Neural progenitor cell (in vitro differentiated cells): ENCODE measurements around the gene MRPL17. TPM values are rescaled to one million over a fixed set of nuclear protein-coding genes. Genes with fewer than 3 reads are reported as not detected.

Source experiments
- DNase-seq: peaks from one replicate; pipeline ENCODE4 v3.0.0-alpha.2; 2016; ENCODE audit warnings: low spot score
- H2AFZ ChIP-seq: fragments of 200-600 bp; sonication (generic); replicated peaks from 2 replicates; pipeline ENCODE4 v1.6.1; 2016; ENCODE audit warnings: antibody characterized with exemption
- H3F3A ChIP-seq: fragments of 200-600 bp; sonication (generic); 2 replicates; pipeline ENCODE4 v1.6.1; 2016; ENCODE audit warnings: antibody characterized with exemption, low read depth
- H3K27ac ChIP-seq: fragments of 200-600 bp; sonication (generic); 2 replicates; pipeline ENCODE4 v1.5.1; 2016; ENCODE audit warnings: mild to moderate bottlenecking
- H3K27me3 ChIP-seq: fragments of 200-600 bp; sonication (generic); 2 replicates; pipeline ENCODE4 v1.6.1; 2016; ENCODE audit warnings: mild to moderate bottlenecking, moderate library complexity
- H3K36me3 ChIP-seq: fragments of 200-600 bp; sonication (generic); 2 replicates; pipeline ENCODE4 v1.5.1; 2016
- H3K4me1 ChIP-seq: fragments of 200-600 bp; sonication (generic); 2 replicates; pipeline ENCODE4 v1.6.1; 2016; ENCODE audit warnings: mixed run types
- H3K4me2 ChIP-seq: fragments of 200-600 bp; sonication (generic); 2 replicates; pipeline ENCODE4 v1.6.1; 2016
- H3K4me3 ChIP-seq: fragments of 200-600 bp; sonication (generic); 2 replicates; pipeline ENCODE4 v1.5.1; 2016
- H3K79me2 ChIP-seq: fragments of 200-600 bp; sonication (generic); 2 replicates; pipeline ENCODE4 v1.6.1; 2016; ENCODE audit warnings: low read depth
- H3K9ac ChIP-seq: fragments of 200-600 bp; sonication (generic); 2 replicates; pipeline ENCODE4 v1.6.1; 2016
- H3K9me3 ChIP-seq: fragments of 200-600 bp; sonication (generic); 2 replicates; pipeline ENCODE4 v1.5.1; 2016; ENCODE audit warnings: low read depth
- H4K20me1 ChIP-seq: fragments of 200-600 bp; sonication (generic); 2 replicates; pipeline ENCODE4 v1.6.1; 2016; ENCODE audit warnings: low read depth
- H3K27ac Mint-ChIP-seq: 3 replicates; pipeline ENCODE4 v1.8.0; 2021; ENCODE audit warnings: mixed read lengths
- H3K27me3 Mint-ChIP-seq: 2 replicates; pipeline ENCODE4 v1.8.0; 2022; ENCODE audit warnings: low read depth, mild to moderate bottlenecking, inconsistent platforms, moderate library complexity, mixed read lengths; ENCODE audit not compliant: insufficient read depth
- H3K36me3 Mint-ChIP-seq: 3 replicates; pipeline ENCODE4 v1.8.0; 2021; ENCODE audit warnings: mixed read lengths
- H3K4me1 Mint-ChIP-seq: 3 replicates; pipeline ENCODE4 v1.8.0; 2021; ENCODE audit warnings: mixed read lengths
- H3K4me3 Mint-ChIP-seq: 3 replicates; pipeline ENCODE4 v1.8.0; 2021; ENCODE audit warnings: mild to moderate bottlenecking, moderate library complexity, mixed read lengths
- H3K9me3 Mint-ChIP-seq: 3 replicates; pipeline ENCODE4 v1.8.0; 2020; ENCODE audit warnings: mixed read lengths
- CTCF ChIP-seq: fragments of 200-600 bp; sonication (generic); IDR thresholded peaks from 2 replicates; pipeline ENCODE4 v1.5.1; 2017; ENCODE audit warnings: antibody characterized with exemption, mild to moderate bottlenecking
- EZH2 ChIP-seq: fragments of 200-600 bp; sonication (generic); IDR thresholded peaks from 2 replicates; pipeline ENCODE4 v1.6.1; 2017; ENCODE audit warnings: antibody characterized with exemption, mild to moderate bottlenecking, moderate library complexity
- EZH2phosphoT487 ChIP-seq: fragments of 200-600 bp; sonication (generic); IDR thresholded peaks from 2 replicates; pipeline ENCODE4 v1.6.1; 2017; ENCODE audit warnings: antibody characterized with exemption
- total RNA-seq: library from RNA; depleted of rRNA; stranded (reverse); fragments of >200 nt; gene quantifications from 2 replicates; pipeline ENCODE4 v1.2.3, GENCODE V29; 2015; ENCODE audit warnings: low replicate concordance

Gene MRPL17
- total RNA-seq, 1 donor from 2014 or later, result 24.3 TPM

GRCh38 chr11:6681505-6681904, 1.6 kb downstream of the MRPL17 start:
- Mint-ChIP-seq H3K27ac (no peak overlapping the region), H3K9me3 (no peaks in the 10 kb centered on the region), H3K4me3 (peak overlapping the region; percentile 99), H3K27me3 (peaks cover 7% of the 10 kb centered on the region), H3K36me3 (peaks cover 23% of the 10 kb centered on the region), H3K4me1 (peaks cover 16% of the 10 kb centered on the region)
- Histone ChIP-seq H3K79me2 (peaks cover 28% of the 10 kb centered on the region), H2AFZ (no peak overlapping the region), H3F3A (peaks cover 28% of the 10 kb centered on the region), H3K9ac (no peak overlapping the region), H3K27ac (no peak overlapping the region), H3K36me3 (peaks cover 8% of the 10 kb centered on the region), H3K4me2 (peak overlapping the region; percentile 83), H3K9me3 (no peaks in the 10 kb centered on the region), H3K4me1 (peaks cover 15% of the 10 kb centered on the region), H3K4me3 (peak overlapping the region; percentile 69), H3K27me3 (no peaks in the 10 kb centered on the region), H4K20me1 (peaks cover 15% of the 10 kb centered on the region)
- DNase-seq, result no peak
- TF ChIP-seq CTCF (no peak), EZH2 (no peak), EZH2phosphoT487 (no peak)

GRCh38 chr11:6677018-6677417, 6.1 kb downstream of the MRPL17 start:
- Histone ChIP-seq H3K4me1 (peaks cover 10% of the 10 kb centered on the region), H3K9ac (no peak overlapping the region), H3K4me2 (no peak overlapping the region), H3K27me3 (no peaks in the 10 kb centered on the region), H2AFZ (no peak overlapping the region), H4K20me1 (peaks cover 13% of the 10 kb centered on the region), H3F3A (peaks cover 22% of the 10 kb centered on the region), H3K79me2 (peaks cover 17% of the 10 kb centered on the region), H3K9me3 (no peaks in the 10 kb centered on the region), H3K27ac (no peak overlapping the region), H3K4me3 (no peak overlapping the region), H3K36me3 (peaks cover 8% of the 10 kb centered on the region)
- no peak for DNase-seq
- Mint-ChIP-seq H3K9me3 (no peaks in the 10 kb centered on the region), H3K4me3 (no peak overlapping the region), H3K4me1 (peaks cover 7% of the 10 kb centered on the region), H3K27me3 (peaks cover 2% of the 10 kb centered on the region), H3K27ac (no peak overlapping the region), H3K36me3 (peaks cover 23% of the 10 kb centered on the region)
- TF ChIP-seq CTCF (no peak), EZH2phosphoT487 (no peak), EZH2 (no peak)

DNA sequence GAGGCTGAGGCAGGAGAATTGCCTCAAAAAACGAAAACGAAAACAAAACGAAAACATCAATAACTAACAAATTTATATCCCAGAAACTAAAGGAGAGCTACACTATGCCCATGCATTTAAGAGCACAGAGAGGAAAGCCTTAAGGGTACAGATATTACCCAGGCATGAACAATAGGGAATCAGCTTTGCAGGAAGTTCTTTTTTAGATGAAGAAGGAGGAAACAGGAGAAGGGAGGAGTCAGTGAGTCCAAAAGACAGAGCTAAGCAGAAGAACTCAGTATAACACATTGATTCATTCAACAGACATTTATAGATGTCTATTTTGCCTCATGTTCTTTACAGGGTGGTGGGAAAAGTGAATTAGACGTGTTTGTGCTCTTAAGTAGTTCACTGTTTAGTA, 8.3 kb downstream of the MRPL17 start:
- Histone ChIP-seq H3K36me3 (no peaks in the 10 kb centered on the region), H3K27me3 (no peaks in the 10 kb centered on the region), H3K4me3 (no peak overlapping the region), H3K9ac (no peak overlapping the region), H2AFZ (no peak overlapping the region), H3K79me2 (no peaks in the 10 kb centered on the region), H3F3A (peaks cover 9% of the 10 kb centered on the region), H4K20me1 (no peaks in the 10 kb centered on the region), H3K4me1 (no peaks in the 10 kb centered on the region), H3K4me2 (no peak overlapping the region), H3K9me3 (no peaks in the 10 kb centered on the region), H3K27ac (no peak overlapping the region)
- no peak for DNase-seq
- Mint-ChIP-seq H3K4me1 (no peaks in the 10 kb centered on the region), H3K36me3 (peaks cover 8% of the 10 kb centered on the region), H3K9me3 (no peaks in the 10 kb centered on the region), H3K27ac (no peak overlapping the region), H3K27me3 (peaks cover 2% of the 10 kb centered on the region), H3K4me3 (no peak overlapping the region)
- TF ChIP-seq EZH2 (no peak), CTCF (no peak), EZH2phosphoT487 (no peak)
